HG02588 (cell line): Measurements from ENCODE around the gene NOP16.

Experiments used
- ATAC-seq: cut with Tn5 transposase; IDR thresholded peaks from one replicate; pipeline ENCODE4 v1.9.1; 2021; ENCODE audit warnings: mild to moderate bottlenecking, moderate library complexity; ENCODE audit not compliant: unreplicated experiment

Gene NOP16

GRCh38 chr5:176388444-176389134 lies at the start of gene NOP16, which contains the start of gene HIGD2A:
Gene NOP16 (minus strand): TSS chr5:176388598. CDS start chr5:176388539, 59 bp downstream.
Gene HIGD2A (plus strand): TSS chr5:176388751. CDS start chr5:176388820, 69 bp downstream.
- peak; percentile 85 for ATAC-seq

GRCh38 chr5:176436656-176437055 lies 48.3 kb upstream of the NOP16 start:
- no peak for ATAC-seq

- ATAC-seq = no peak
These were observed 44.3 kb upstream of the NOP16 start for GRCh38 chr5:176432707-176433106.

- ATAC-seq = no peak
These were observed 41.6 kb upstream of the NOP16 start for GRCh38 chr5:176429972-176430371.

GRCh38 chr5:176427971-176428370 lies 39.6 kb upstream of the NOP16 start:
- ATAC-seq = no peak

- no peak for ATAC-seq
These were observed 38.5 kb upstream of the NOP16 start for GRCh38 chr5:176426876-176427275.

GRCh38 chr5:176425791-176426190 lies 37.4 kb upstream of the NOP16 start:
- ATAC-seq = no peak

- ATAC-seq = no peak
These were observed 36.7 kb upstream of the NOP16 start for GRCh38 chr5:176425138-176425537.

- ATAC-seq = no peak
These were observed 35.8 kb upstream of the NOP16 start for GRCh38 chr5:176424181-176424580.

GRCh38 chr5:176420972-176421544 lies 32.7 kb upstream of the NOP16 start:
- no peak for ATAC-seq

- ATAC-seq = no peak
These were observed 31.7 kb upstream of the NOP16 start for GRCh38 chr5:176420086-176420485.

GRCh38 chr5:176418251-176418650 lies 29.9 kb upstream of the NOP16 start:
- ATAC-seq = no peak

- ATAC-seq = no peak
These were observed 28.6 kb upstream of the NOP16 start for GRCh38 chr5:176416965-176417364.

GRCh38 chr5:176415952-176416924 lies 27.8 kb upstream of the NOP16 start, which contains the start of gene CLTB:
Gene CLTB (minus strand): TSS chr5:176416539. CDS start chr5:176416363, 176 bp downstream.
- peak; percentile 92 for ATAC-seq

- no peak for ATAC-seq
These were observed 27.0 kb upstream of the NOP16 start for GRCh38 chr5:176415240-176415951.

- no peak for ATAC-seq
These were observed 26.3 kb upstream of the NOP16 start for GRCh38 chr5:176414704-176415103.

- no peak for ATAC-seq
These were observed 25.4 kb upstream of the NOP16 start for GRCh38 chr5:176413709-176414191.

- no peak for ATAC-seq
These were observed 24.8 kb upstream of the NOP16 start for GRCh38 chr5:176413255-176413565.

- no peak for ATAC-seq
These were observed 24.3 kb upstream of the NOP16 start for GRCh38 chr5:176412517-176413254.
